ENCODE data around the gene PCBP3. TPM values are rescaled to one million over a fixed set of nuclear protein-coding genes. Genes with fewer than 3 reads are reported as not detected.

The PCBP3 gene
- total RNA-seq, 2 experiments from 2014 or later = 3.4 to 3.9 TPM

DNA sequence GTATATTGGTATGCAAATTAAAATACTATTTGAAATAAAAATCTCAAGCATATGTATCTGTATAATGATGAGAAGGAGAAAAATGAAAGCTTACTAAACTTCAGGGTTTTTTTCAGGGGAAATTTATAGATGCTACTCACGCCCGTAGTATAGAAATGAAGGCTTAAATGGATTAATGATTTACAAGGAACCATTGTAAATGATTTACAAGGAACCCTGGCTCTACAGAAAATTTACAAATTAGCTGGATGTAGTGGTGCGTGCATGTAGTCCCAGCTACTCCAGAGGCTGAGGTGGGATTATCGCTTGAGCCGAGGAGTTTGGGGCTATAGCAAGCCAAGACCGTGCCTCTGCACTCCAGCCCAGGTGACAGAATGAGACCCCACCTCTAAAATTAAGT is 150.5 kb downstream of the PCBP3 start:
- Mint-ChIP-seq H3K27ac (no peak overlapping the region), H3K27me3 (no peaks in the 10 kb centered on the region), H3K4me1 (no peaks in the 10 kb centered on the region), H3K36me3 (ENCODE audit: low read depth) (no peaks in the 10 kb centered on the region), H3K9me3 (no peaks in the 10 kb centered on the region), H3K4me3 (no peak overlapping the region)
- no peak for DNase-seq
- CTCF ChIA-PET = no interaction called here
- POLR2A ChIA-PET = no interaction called here

DNA sequence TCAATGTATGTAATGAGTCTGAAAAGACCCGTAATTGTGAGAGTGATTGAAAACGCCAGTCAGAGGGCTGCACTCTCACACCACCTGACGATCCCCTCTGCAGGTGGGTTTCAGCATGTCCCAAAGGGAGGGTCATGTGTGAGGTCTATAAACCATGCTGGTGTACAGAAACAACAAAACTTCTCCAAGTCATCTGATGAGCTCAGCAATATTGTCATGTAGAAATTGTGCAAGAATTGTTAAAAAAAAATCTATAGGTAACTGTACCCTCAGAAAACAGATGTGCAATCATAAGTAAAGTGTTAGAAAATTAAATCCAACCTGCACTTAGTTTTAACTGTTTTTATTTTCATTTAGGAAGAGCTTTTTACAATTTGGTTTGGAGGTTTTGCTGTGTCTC is 152.5 kb downstream of the PCBP3 start:
- CTCF ChIA-PET = no interaction called here

DNA sequence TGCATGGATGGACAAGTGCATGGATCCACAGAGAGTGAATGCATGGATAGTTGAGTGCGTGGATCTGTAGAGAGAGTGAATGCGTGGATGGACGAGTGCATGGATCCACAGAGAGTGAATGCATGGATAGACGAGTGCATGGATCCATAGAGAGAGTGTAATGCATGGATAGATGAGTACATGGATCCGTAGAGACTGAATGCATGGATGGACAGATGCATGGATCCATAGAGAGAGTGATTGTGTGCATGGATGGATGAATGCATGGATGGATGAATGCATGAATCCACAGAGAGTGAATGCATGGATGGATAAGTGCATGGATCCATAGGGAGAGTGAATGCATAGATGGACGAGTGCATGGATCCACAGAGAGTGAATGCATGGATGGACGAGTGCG is 153.8 kb downstream of the PCBP3 start:
- Mint-ChIP-seq H3K9me3 (no peaks in the 10 kb centered on the region), H3K4me3 (no peak overlapping the region), H3K27me3 (no peaks in the 10 kb centered on the region), H3K27ac (no peak overlapping the region), H3K4me1 (no peaks in the 10 kb centered on the region), H3K36me3 (ENCODE audit: low read depth) (no peaks in the 10 kb centered on the region)
- no peak for DNase-seq
- CTCF ChIA-PET = no interaction called here
- POLR2A ChIA-PET = no interaction called here

More for the DNA sequence above, 152.5 kb downstream of the PCBP3 start:
- Mint-ChIP-seq H3K27me3 (no peaks in the 10 kb centered on the region), H3K4me3 (no peak overlapping the region), H3K9me3 (no peaks in the 10 kb centered on the region), H3K27ac (no peak overlapping the region), H3K36me3 (ENCODE audit: low read depth) (no peaks in the 10 kb centered on the region), H3K4me1 (no peaks in the 10 kb centered on the region)
- no peak for DNase-seq
- POLR2A ChIA-PET = no interaction called here

DNA sequence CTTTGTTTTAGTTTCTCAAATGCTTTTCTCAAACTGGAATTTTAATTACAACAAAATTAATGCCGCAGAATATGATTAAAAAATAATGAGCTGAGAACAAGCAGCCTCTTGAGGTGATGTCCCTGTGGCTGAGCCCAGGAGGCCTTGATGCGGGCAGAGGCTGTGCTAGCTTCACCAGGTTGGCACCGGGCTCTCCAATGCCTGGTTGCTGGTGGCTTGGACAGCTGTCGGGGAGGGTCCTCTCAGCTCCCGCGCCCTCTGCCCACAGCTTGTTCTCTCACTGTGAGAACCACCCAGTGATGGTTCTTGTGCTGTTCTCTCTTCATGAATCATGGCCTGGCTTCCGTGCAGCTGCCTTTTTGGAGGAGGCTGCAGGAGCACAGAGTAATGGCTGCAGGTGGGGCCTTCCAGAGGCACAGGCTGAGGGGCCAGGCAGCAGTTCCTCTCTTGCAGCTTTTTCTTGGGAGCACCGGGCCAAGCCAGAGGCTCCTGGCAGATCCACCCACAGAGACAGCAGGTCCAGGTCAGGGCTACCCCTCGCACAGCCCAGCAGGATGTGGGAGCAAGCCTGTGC is 156.3 kb downstream of the PCBP3 start:
- Mint-ChIP-seq H3K36me3 (ENCODE audit: low read depth) (no peaks in the 10 kb centered on the region), H3K27me3 (no peaks in the 10 kb centered on the region), H3K4me1 (no peaks in the 10 kb centered on the region), H3K9me3 (no peaks in the 10 kb centered on the region), H3K27ac (no peak overlapping the region), H3K4me3 (no peak overlapping the region)
- ChIA-PET CTCF (no interaction called here), POLR2A (no interaction called here)
- no peak for DNase-seq

DNA sequence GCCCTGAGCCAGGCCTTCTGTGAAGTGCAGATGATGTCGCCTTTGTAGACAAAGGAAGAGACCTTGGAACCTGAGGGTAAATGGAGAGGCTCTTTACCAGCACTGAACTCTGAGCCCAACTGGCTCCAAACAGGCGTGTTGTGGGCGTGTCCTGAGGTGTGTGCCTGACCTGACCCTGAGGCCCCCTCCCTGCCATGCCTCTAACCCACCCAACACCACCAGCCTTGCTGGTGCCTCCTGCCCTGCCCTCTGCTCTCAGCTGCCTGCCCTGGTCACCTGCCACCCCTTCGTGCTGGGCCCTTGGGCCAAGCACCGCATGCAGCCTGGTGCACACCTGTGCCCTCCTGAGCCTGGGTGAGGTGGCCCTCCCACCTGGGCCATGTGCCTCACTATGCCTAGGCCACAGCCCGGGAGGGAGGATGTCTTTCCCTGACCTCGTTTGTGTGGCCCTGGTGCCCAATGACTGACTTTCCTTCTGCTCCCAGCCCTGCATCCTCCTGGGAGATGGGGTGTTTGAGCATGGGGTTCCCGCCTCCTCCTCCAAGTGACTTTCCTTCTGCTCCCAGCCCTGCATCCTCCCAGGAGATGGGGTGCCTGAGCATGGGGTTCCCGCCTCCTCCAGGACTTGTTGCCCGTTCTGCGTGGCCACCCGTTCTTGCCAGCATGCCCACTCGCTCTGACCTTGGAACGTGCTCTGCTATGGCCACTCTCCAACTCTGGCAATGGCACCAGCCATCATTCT is 157.0 kb downstream of the PCBP3 start:
- Mint-ChIP-seq H3K4me3 (no peak overlapping the region), H3K36me3 (ENCODE audit: low read depth) (no peaks in the 10 kb centered on the region), H3K9me3 (no peaks in the 10 kb centered on the region), H3K4me1 (no peaks in the 10 kb centered on the region), H3K27me3 (no peaks in the 10 kb centered on the region), H3K27ac (no peak overlapping the region)
- ChIA-PET CTCF (no interaction called here), POLR2A (no interaction called here)
- no peak for DNase-seq

DNA sequence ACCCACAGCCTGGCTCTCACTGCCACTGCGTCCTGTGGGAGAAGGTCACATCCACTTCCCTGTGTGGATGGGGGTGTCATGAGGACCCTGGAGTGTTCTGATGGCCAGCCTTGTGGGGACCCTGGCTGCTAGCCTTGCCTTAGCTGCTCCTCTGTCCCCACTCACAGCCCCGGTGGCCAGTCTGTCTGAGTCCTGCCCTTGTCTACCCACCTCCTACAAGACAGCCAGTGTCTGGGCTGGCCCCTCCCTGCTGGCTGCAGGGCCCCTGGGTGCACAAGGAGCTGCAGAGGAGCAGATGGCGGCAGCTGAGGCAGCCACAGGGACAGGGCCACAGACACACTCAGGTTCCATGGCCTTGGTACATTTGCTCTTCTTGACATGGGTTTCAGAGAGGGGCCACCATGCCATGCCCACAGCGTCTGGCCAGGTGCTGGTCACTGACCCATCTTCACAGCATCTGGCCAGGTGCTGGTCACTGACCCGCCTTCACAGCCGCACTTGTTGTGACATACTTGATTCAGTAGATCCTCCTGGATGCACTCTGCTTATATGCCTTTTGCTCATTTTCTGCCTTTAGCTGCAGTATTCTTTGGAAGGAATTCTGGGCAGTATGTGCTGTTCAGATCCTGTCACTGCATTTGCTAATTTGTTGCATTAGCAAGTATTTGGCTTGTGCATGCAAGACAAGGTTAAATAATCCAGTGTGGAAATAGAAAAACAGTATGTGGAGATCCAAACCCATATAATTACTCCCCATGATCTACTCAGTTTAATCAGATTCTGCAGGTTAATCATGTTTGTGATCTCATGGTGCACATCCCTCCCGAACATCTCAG is 157.8 kb downstream of the PCBP3 start:
- no peaks in the 10 kb centered on the region for H3K36me3 Mint-ChIP-seq (ENCODE audit: low read depth)
- no peaks in the 10 kb centered on the region for H3K4me1 Mint-ChIP-seq
- H3K27ac Mint-ChIP-seq = no peak overlapping the region
- POLR2A ChIA-PET = interaction anchor here (0.9 kb wide), 1 partner anchor 211 kb away, joined by 3 read pairs; no protein-coding TSS in a partner anchor
- H3K9me3 Mint-ChIP-seq = no peaks in the 10 kb centered on the region
- H3K27me3 Mint-ChIP-seq = no peaks in the 10 kb centered on the region
- DNase-seq = no peak
- CTCF ChIA-PET = no interaction called here
- no peak overlapping the region for H3K4me3 Mint-ChIP-seq

DNA sequence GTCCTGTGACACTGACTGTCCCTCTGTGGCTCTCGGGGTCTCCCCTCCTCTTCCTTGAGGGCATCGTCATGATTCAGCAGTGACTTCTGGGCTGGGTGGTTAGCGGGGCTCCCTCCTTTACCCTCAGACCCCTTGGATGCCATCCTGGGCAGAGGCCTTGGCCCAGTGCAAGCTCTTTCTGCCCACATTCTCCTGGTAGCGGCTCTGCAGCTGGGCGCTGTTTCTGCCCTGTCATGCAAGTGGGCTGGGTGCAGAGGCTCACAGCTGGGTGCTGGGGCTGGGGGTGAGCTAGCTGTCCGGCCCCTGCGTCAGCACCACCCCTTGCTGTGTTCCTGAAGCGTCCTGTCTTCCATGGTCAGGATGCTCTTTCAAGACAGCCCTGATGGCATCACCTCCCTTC is 158.5 kb downstream of the PCBP3 start:
- no peak for DNase-seq
- no peak overlapping the region for H3K4me3 Mint-ChIP-seq

DNA sequence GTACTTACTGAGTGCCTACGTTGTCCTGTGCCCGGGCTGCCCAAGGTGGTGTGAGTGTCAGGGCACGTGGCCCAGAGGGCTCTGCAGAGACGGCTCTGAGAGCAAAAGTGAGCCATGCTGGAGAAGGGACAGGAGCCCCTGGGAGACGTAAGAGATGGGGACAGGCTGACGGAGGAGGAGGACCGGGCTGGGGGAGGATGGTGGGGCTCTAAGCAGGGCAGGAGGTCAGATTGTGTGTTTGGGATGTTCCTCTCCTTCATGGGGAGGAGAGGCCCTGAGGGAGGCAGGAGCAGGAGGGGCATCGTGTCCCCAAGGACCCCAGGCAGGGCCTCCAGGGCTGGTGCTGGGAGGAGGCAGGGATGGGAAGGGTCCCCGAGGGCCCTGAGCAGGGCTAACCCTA is 158.9 kb downstream of the PCBP3 start:
- Mint-ChIP-seq H3K27me3 (peaks cover 5% of the 10 kb centered on the region), H3K4me3 (no peak overlapping the region), H3K9me3 (no peaks in the 10 kb centered on the region), H3K27ac (no peak overlapping the region), H3K4me1 (no peaks in the 10 kb centered on the region), H3K36me3 (ENCODE audit: low read depth) (no peaks in the 10 kb centered on the region)
- CTCF ChIA-PET = no interaction called here
- DNase-seq = no peak
- POLR2A ChIA-PET = interaction anchor here (0.9 kb wide), 1 partner anchor 212 kb away, joined by 3 read pairs; no protein-coding TSS in a partner anchor

More for the DNA sequence above, 158.5 kb downstream of the PCBP3 start:
- ChIA-PET POLR2A (interaction anchor here (0.9 kb wide), 1 partner anchor 212 kb away, joined by 3 read pairs; no protein-coding TSS in a partner anchor), CTCF (no interaction called here)
- H3K27me3 Mint-ChIP-seq = peaks cover 1% of the 10 kb centered on the region
- H3K4me1 Mint-ChIP-seq = no peaks in the 10 kb centered on the region
- H3K9me3 Mint-ChIP-seq = no peaks in the 10 kb centered on the region
- no peak overlapping the region for H3K27ac Mint-ChIP-seq
- H3K36me3 Mint-ChIP-seq (ENCODE audit: low read depth) = no peaks in the 10 kb centered on the region

DNA sequence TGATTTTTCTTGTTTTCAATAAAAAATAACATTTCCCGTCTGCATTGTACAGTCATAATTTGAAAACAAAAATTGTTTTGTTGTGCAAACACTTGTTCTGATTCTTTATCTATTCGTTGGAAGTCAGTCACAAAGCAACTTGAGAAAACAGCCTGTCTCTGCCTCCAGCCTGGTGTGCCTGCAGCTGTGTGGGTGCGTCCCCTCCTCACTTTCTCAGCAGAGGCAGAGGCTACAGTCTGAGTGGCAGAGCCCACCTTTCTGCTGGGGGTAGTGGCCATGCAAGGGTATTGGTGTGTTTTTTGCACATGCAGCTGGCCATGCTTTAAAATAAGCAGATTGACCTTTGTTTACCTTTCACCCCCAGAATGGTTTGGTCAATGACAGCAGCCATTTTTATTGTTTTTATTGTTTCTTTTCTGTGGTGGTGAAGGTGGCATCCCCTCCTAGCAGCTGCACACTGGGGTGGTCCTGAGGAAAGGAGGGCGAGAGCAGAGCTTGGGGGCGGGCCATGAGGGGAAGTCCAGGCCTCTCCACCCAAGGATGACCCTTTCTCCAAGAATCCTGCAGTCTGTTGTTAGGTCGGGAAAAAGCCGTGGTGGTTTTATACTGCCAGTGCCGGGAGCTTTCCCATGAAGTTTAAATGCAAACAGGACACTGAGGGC is 159.6 kb downstream of the PCBP3 start:
- no peak for DNase-seq
- ChIA-PET POLR2A (no interaction called here), CTCF (no interaction called here)
- no peaks in the 10 kb centered on the region for H3K4me1 Mint-ChIP-seq
- no peak overlapping the region for H3K27ac Mint-ChIP-seq
- no peaks in the 10 kb centered on the region for H3K36me3 Mint-ChIP-seq (ENCODE audit: low read depth)
- no peak overlapping the region for H3K4me3 Mint-ChIP-seq
- H3K9me3 Mint-ChIP-seq = no peaks in the 10 kb centered on the region
- peaks cover 8% of the 10 kb centered on the region for H3K27me3 Mint-ChIP-seq

DNA sequence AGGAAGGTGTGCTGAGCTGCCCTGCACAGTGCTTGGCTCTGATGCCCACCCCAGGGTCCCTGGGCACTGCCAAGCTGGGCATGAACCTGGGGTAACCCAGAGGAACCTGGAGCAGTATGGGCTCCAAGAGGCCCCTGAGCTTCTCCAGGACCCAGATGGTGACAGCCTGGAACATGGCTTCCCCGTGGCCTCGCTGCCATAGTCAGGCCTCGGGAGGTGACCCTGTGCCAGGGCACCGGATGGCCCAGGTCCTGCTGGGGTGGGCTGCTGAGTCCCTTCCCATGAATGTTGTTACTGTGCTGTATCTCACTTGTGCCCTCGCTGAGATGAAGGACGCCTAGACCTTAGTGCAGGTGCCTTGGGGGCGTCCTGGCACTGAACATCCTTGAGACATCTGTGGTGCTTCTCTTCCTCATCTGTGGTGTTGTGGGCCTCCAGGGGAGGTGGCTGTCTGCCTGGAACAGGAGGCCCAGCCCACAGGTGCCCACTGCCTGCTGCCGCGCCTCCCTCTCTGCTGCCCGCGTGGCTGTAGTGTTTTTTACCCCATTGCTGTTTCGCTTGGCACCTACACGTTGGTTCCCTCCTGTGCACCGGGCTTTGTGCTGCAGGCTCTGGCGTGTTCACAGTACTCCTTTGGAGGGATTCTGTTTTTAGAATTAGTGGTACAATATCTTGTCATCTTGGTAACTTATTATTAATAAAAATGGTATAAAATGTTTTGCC is 160.3 kb downstream of the PCBP3 start:
- Mint-ChIP-seq H3K27ac (no peak overlapping the region), H3K9me3 (no peaks in the 10 kb centered on the region), H3K4me3 (no peak overlapping the region), H3K36me3 (ENCODE audit: low read depth) (no peaks in the 10 kb centered on the region), H3K4me1 (no peaks in the 10 kb centered on the region), H3K27me3 (peaks cover 10% of the 10 kb centered on the region)
- ChIA-PET CTCF (no interaction called here), POLR2A (no interaction called here)
- DNase-seq = no peak

DNA sequence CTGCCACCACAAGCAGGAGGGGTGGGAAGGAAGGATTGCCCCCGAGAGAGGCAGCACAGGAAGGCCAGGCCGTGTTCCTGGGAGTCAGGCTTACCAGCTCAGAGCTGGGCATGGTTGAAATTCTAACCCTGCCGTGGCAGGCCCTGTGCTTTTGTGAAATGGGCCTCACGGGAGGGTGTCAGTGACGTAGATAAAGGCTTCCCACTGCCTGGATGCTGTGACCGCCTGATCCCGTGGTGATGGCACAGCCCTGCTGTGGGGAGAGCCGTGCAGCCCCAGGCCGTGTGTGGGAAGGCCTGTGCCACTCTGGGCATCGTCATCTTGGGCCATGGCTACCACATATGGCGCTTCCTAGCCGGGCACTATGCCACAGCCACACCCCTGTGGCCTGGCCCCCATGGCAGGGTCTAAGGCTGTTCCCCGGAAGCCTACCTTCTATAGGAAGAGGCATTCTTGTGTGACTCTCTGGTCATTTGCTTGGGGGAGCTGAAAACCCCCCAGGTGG is 161.3 kb downstream of the PCBP3 start:
- no peak for DNase-seq
- Mint-ChIP-seq H3K27me3 (peaks cover 10% of the 10 kb centered on the region), H3K27ac (no peak overlapping the region), H3K4me3 (no peak overlapping the region), H3K4me1 (no peaks in the 10 kb centered on the region), H3K36me3 (ENCODE audit: low read depth) (no peaks in the 10 kb centered on the region), H3K9me3 (no peaks in the 10 kb centered on the region)
- ChIA-PET POLR2A (no interaction called here), CTCF (no interaction called here)

DNA sequence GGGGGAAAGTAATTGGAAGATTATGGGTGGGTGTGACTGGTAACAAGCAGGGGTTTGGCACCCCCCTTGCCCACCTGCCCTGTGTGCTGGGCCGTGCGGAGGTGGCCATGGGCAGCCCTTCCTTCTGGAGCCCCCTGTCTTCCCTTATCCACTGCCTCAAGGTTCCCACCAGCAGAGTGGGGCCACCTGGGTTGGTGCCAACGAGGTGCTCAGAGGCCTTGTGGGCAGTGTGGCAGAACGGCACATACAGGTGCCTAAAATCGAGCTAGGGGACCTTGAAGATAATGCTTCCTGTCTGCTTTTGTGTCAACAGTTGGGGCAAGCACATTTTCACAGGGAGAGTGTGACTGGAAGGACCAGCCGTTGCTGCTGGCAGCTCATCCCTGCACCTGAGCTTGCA is 161.8 kb downstream of the PCBP3 start:
- H3K27ac Mint-ChIP-seq = no peak overlapping the region
- no peaks in the 10 kb centered on the region for H3K36me3 Mint-ChIP-seq (ENCODE audit: low read depth)
- H3K9me3 Mint-ChIP-seq = no peaks in the 10 kb centered on the region
- H3K4me3 Mint-ChIP-seq = no peak overlapping the region
- peaks cover 10% of the 10 kb centered on the region for H3K27me3 Mint-ChIP-seq
- no peaks in the 10 kb centered on the region for H3K4me1 Mint-ChIP-seq
- POLR2A ChIA-PET = no interaction called here
- peak; percentile 1 for DNase-seq
- CTCF ChIA-PET = no interaction called here

DNA sequence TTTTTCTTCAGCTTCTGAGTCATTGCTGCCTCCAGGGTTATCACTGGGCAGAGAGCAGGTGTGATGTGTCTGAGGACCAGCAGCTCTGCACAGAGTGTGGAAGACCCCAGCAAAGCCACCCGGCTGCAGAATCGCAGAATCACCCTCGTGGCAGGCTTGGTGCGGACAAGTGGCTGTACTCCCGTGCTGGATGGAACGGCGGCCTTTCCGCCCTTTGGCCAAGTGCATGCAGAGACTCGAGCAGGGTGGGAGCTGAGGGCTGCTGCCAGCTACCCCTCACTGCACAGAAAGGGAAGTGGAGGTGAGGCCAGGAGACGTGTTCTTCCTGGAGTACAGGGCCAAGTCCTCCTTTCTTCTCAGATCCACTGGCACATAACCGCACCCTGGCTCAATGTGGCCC is 162.5 kb downstream of the PCBP3 start:
- H3K4me3 Mint-ChIP-seq = no peak overlapping the region
- peaks cover 14% of the 10 kb centered on the region for H3K27me3 Mint-ChIP-seq
- no peak for DNase-seq
- H3K9me3 Mint-ChIP-seq = no peaks in the 10 kb centered on the region
- ChIA-PET CTCF (no interaction called here), POLR2A (no interaction called here)
- H3K4me1 Mint-ChIP-seq = no peaks in the 10 kb centered on the region
- H3K27ac Mint-ChIP-seq = no peak overlapping the region
- no peaks in the 10 kb centered on the region for H3K36me3 Mint-ChIP-seq (ENCODE audit: low read depth)
